ENCODE measurements around the gene U2AF2.

GRCh38 chr19:55689411-55690108, 34.7 kb downstream of the U2AF2 start:
- no peak for TF ChIP-seq CTCF (IDR thresholded peaks at IDR 0.05)
- TF ChIP-seq POLR2A (IDR thresholded peaks at IDR 0.05), result no peak

Measured in heart left ventricle (tissue), 13 donors.